NCI-H2171 (cell line): ENCODE results near the gene RIN3.

Experiments used
- DNase-seq: peaks from one replicate; lab custom pipeline; 2025; lab: John Stamatoyannopoulos, UW

RIN3 gene

DNA sequence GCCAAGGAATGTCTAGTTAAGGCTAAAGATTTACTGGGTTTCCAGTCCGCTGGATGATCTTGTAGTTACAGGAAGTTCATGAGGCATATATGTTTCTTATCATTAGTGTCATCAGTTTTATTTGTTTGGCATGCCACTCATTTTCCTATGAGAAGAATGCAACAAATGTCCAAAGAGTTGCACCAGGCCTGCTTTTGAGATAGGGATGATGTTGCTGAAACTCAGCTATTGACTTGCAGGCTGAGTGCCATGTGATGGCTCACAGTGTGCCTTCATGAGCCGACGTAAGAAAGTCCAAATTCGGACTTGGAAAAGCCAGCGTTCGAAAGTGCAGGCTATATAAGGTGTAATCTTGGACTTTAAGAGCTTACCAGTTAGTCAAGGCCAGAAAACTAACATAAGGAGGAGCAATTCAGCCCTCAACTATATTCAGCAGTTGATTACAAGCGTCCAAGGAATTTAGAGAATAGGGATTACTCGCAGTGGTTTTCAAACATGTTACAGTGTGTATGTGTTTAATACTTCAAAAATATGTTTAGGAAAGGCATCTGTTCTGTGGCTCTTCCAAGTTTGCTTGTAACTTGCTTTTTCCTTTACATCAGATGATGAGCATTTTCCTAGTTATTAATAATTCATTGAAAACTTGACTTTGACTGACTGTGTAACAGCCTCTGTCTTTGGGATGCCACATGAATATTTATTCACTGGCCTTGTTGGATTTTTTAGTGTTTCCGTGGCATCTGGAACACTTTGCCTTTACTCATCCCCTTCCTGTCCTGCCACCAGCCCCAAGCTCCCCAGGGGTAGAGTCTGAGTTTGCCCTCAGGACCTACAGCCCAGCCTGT is 133.6 kb downstream of the RIN3 start:
- no peak for DNase-seq

DNA sequence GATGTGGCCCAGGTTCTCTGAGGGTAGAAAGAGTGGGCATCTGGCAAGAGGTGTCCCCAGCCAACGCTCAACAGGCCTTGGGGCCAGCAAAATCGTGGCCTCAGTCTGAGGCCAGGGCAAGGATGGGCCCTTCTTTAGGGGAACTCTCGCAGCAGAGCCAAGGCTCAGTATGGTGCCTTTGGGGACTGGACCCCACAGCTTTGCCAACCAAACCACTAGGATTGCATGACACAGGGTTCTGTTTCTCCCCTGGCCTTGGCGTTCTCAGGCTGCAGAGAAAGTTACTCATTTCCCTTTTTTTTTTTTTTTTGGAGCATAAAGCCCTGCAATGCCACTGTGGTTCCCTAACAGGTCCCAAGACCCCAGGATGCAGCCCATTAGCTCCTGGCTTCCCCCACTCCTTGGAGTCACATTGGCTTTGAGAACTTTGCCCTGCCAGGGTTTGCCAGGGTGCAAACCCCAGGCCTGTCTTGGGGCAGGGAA is 134.3 kb downstream of the RIN3 start:
- DNase-seq, result no peak

DNA sequence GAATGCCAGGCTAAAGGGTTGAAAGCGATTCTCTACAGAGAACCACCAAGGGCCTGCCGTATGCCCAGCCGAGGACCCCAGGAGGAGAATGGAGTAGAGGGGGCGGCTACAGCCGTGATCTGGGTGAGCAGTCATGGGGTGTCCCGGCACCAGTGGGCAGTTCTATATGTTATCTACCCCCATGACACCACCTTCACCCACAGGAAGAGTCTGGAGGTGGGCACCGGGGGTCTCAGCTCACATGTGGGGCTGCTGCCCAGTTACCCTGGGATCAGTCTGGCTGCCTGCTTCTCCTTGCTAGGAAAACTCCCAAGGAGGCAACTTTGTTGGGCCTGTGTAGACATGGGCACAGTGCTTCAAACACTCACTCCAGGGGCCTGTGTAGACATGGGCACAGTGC is 135.5 kb downstream of the RIN3 start:
- no peak for DNase-seq

DNA sequence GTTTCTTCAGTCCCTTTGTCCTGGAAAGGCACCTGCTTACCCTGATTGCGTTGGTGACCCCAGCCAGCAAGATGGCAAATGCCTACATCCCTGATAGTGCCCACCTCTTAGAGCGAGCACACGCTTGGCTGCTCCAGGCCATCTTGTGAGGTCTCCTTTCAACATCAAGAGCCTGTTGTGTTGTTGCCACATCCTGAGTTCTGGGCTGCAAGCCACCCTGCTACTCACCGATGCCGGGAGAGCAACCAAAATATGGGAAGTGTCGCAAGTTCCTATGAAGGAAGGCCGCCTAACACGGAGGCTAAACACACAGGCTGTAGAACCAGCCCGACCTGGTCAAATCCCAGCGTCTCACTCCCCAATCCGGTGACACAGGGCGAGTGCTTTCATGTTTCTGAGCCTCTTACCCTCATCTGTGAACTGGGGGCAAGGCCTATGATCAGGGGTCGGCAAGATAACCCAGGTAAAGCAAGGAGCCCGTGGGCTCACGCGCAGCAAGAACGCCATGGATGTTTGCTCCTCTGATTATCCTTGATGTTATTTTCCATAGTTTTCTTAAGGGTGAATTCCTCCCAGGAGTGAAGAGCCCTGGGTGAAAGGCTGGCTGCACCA is 136.5 kb downstream of the RIN3 start:
- DNase-seq, result no peak

DNA sequence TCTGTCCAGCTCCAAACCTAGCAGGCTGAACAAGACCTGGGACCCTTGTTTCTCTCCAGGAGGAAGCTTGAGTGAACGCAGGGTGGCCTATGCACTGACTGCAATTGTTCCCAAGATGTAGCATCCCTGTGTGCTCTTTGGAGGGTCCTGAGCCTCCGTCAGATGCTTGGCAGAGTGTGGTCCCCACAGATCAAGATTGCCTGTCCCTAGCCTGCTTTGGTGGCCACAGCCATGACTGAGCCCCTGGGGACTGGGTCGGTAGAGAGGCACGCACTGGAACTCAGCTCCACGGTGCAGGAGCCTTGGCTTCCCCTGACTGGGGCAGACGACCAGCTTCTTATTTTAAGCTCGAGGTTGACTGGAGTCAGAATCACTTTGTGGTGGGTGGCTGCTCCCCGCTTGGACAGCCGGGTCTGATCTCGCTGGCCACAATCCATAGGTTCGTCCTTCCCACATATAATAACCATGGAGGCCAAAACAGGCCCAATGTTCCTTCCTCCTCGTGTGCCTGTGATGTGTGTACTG is 137.1 kb downstream of the RIN3 start:
- DNase-seq, result no peak

DNA sequence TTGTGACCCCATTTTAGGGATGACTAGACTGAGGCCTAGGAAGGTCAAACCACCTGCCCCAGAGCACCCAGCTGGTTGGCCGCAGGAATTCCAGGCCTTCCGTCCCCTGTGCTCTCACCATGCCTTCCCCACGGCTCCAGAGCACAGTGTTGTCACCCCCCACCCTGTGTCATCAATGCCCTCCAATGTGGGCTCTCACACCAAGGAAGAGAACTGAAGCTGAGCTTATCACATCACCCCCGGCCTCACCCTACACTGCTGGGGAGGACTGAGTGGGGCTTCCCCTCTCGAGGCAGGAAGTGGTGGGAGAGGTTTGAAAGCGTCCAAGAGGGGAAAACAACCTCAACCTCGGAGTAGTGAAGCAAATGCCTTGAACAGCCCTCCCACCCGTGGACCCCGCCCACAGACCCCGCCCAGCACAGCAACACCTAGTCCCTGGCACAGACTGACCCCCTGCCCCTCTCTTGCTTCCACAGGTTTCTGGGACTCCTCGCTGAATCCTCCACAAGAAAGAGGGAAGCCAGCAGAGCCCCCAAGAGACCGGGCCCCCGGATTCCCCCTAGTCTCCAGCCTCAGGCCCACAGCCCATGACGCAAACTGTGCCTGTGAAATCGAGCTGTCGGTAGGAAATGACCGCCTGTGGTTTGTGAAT is 137.7 kb downstream of the RIN3 start:
- no peak for DNase-seq

DNA sequence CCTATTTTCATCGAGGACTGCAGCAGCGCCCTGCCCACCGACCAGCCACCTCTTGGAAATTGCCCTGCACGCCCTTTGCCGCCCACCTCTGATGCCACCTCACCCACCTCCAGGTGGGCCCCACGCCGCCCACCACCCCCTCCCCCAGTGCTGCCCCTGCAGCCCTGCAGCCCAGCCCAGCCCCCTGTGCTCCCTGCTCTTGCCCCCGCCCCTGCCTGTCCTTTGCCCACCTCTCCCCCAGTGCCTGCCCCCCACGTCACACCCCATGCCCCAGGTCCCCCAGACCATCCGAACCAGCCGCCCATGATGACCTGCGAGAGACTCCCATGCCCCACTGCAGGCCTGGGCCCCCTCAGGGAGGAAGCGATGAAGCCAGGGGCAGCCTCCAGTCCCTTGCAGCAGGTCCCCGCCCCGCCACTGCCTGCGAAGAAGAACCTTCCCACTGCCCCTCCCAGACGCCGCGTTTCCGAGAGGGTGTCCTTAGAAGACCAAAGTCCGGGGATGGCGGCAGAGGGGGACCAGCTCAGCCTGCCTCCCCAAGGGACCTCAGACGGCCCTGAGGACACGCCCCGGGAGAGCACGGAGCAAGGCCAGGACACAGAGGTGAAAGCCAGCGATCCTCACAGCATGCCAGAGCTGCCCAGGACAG is 138.3 kb downstream of the RIN3 start:
- DNase-seq, result no peak

DNA sequence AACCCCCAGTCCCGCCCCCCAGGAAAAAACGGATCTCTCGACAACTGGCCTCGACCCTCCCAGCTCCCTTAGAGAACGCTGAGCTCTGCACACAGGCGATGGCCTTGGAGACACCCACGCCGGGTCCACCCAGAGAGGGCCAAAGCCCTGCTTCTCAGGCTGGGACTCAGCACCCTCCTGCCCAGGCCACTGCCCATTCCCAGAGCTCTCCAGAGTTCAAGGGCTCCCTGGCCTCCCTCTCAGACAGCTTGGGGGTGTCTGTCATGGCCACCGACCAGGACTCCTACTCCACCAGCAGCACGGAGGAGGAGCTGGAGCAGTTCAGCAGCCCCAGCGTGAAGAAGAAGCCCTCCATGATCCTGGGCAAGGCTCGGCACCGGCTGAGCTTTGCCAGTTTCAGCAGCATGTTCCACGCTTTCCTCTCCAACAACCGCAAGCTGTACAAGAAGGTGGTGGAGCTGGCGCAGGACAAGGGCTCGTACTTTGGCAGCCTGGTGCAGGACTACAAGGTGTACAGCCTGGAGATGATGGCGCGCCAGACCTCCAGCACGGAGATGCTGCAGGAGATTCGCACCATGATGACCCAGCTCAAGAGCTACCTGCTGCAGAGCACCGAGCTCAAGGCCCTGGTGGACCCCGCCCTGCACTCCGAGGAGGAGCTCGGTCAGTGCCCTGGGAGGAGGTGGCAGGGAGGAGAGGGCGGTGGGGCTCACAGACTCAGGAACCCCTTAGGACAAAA is 139.0 kb downstream of the RIN3 start:
- no peak for DNase-seq

DNA sequence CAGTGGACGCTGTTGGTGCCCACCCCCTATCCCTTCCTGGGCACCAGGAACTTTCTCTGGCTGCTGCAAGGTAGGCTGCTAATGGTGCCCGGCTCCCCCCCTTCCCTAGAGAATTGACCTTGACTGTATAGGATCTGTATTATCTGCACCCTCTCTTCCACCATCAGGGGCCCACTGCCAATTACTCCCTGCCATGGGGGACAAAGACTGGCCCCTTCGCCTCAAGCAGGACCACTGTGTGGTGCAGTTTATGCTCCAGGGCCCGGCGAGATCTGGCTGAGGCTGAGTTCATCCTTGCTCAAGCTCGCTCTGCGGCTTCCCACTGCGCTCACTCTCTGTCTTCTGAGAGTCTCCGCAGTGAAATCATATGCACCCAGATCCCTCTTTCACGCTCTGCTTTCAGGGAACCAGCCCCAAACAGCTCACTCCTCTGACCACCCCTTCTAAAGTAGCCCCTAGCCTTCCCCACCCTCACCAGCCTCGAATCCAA is 139.6 kb downstream of the RIN3 start:
- no peak for DNase-seq

DNA sequence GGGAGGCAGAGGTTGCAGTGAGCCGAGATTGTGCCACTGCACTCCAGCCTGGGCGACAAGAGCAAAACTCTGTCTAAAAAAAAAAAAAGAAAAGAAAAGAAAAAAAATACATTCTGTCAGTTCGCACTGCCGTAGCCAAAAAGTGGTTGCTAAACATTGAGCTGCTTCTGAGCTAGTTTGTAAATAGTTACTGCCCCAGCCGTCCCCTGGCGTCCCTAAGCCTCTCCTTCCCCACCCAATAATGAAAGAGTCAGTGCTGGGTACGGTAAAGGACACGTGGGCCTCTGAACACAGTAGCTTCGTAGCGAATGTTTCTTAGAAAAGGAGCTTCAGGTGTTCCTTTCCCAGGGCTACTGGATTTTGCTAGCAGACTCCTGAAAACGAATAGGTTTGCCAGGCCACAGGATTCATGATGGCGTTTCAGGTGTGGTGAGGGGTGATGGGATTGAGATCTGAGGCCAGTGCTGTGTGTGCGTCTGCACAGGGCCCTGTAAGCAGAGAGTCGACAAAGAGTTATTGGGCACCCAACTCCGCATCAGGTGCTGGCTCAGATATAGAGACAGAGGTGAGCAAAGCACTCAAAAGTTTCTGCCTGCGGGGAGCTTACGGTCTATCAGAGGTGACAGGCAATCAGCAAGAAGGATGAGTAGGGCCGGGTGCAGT is 140.8 kb downstream of the RIN3 start:
- DNase-seq, result no peak

DNA sequence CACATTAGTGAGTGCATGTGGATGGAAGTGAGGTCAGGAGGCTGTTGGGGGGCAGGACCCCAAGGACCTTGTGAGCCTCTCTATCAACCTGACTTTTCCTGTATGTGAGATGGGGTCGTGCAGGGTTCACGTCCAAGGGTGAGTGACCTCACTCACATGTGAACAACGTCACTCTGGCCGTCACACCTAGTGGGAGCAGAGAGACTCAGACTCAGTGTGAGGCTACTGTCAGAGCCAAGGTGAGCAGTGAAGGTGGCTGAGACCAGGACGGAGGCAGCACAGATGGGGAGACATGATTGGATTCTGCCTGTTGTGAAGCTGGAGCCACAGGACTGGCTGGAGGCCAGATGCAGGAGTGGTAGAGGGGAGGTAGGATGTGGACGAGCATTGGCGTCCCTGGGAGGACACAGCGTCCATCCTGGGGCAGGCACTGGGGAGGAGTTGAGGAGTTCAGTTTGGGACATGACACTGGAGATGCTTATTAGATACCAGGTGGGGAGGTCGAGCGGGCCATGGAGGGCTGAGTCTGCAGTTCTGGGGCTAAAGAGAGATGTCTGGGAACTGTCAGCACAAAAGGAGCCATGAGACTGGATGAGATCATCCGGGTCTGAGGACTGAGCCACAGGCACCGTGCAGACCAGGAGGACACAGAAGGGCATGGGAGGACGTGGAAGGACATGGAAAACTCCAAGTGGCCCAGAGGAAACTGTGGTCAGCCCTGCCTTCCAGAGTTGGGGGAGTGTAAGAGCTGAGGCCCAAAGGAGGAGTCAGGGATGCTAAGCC is 142.0 kb downstream of the RIN3 start:
- no peak for DNase-seq

DNA sequence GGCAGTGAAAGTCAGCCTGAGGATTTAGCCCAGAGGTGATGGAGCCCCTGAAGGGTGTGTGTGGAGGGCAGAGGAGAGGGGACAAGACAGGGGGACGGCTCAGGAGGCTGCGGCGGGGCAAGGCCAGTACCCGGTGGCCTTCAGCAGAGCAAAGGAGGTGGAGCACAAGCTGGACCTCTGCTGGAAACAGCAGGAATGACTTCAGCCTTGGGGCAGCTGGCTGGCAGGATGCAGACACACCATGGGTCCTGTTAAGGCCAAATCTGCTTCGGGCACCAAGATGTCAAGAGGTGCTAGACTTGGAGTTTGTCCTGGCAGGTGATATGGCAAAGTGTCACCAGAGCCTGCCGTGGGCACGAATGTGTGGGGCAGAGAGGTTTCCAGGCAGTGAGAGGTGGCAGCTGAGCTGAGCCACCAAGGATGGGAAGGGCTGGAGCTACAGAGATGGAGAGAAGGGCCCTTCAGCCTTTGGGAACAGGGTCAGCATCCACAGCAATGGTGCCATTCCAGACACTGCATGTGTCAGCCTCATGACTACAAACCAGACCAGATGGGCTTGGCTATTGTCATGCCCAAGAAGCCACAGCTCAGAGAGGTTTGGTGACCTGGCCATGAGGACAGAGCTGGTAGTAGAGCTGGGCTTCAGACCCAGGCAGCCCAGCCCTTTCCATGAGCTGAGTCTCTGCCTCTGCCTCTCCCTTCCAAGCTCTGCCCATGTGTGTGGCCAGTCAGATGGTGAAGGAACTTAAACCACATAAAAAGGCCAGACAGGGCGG is 142.9 kb downstream of the RIN3 start:
- no peak for DNase-seq

DNA sequence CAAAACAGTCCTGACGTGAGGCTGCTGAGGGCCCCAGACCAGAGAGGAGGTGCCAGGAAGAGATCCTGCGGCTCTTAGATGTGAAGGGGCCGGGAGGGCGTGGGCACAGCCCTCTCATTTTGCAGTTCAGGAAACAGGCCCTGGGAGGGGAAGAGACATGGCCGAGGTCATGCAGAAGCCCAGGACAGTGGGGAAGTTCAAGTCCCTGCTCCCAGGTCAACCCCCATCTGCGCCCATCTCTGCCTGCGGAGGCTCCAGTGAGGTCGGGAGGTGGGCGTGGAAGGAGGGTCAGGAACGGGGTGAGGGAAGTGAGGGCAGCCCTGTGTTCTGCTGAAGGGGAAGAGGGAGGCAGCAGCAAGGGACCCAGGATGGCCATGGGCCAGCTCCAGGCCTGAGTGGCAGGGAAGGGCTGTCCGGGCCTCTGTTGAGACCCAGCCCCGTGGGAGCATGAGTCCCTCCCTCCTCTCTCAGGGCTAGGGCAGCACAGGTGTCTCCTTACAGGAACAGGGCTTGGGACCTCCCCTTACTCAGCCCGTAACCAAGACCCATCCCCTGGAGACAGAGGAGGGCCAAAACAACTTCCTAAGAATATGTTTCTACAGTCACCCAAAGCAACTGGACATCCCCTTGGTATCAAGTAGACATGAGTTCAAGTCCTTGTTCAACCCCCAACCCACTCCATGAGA is 144.0 kb downstream of the RIN3 start:
- DNase-seq, result no peak

DNA sequence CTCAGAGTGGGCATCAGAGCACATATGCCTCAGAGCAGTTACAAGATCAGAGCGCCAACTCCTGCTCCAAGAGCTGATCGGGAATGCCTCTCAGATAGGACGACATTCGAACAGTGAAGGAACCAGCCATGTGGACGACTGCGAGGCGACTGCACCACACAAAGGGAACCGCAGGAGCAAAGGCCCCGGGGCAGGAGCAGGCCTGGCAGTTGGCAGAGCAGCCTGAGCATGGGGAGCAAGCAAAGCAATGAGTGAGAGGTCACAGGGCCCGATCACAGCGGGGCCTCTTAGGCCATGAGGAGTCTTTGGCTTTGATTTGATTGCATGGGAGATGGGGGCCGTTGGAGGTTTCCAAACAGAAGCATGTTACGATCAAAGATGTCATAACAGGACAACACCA is 144.6 kb downstream of the RIN3 start:
- no peak for DNase-seq

DNA sequence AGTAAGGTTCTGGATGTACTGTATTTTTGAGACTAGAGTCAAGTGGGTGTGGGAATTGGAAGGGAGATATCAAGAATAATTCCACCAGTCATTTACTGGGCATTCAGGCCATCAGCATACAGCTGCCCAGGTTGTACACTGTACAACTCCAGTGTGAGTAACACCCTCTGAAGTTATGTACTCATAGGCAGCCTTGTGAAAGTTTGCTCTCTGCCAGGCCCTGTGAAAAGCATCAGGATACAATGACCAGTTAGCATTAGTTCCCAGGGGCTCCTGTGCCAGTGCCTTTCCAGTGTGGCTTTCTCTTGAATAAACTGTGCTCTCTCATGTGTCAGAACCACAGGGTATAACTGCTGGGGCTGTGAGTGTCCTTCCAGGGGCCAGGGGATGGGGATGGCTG is 145.1 kb downstream of the RIN3 start:
- DNase-seq, result no peak

DNA sequence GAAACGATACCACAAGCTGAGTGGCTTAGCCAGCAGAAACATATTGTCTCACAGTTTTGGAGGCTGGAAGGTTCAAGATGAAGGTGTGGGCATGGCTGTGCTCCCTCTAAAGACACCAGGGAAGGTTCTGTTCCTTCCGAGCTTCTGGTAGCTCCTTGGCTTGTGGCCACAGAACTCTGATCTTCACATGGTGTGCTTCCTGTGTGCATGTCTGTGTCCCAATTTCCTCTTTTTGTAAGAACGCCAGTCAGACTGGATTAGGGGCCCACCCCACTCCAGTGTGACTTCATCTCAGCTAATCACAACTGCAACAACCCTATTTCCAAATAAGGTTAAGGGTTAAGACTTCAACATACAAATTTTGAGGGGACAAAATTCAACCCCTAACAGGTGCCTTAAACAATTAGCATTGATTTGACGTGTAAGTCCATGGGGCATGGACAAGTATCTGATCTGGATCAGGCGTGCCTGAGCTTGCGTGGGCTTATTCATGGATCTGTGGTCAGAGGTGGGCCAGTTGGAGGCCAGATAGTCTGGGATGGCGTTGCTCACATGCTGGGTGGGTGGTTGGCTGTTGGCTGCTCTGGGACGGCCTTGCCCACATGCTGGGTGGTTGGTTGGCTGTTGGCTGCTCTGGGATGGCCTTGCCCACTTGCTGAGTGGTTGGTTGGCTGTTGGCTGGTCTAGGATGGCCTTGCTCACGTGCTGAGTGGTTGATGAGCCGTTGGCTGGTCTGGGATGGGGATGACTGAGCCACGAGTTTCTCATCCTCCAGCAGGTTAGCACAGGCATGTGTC is 146.4 kb downstream of the RIN3 start:
- DNase-seq, result no peak

DNA sequence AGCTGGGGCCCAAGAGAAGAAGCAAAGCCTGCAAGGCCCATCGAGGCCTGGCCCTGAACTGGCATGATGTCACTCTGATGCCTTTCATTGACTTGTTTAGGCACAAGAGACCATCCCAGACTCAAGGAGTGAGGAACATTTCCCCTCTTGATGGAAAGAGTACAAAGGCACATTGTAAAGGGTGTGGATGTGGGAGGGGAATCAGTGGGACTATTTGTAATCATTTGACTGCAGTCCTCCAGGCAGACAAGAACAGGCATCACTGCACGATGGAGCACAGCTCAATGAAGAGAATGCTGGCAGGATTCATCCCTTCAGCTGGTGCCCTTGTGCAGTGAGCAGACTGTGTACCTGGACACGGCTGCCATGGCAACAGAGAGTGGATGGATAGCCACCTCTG is 147.0 kb downstream of the RIN3 start:
- no peak for DNase-seq

DNA sequence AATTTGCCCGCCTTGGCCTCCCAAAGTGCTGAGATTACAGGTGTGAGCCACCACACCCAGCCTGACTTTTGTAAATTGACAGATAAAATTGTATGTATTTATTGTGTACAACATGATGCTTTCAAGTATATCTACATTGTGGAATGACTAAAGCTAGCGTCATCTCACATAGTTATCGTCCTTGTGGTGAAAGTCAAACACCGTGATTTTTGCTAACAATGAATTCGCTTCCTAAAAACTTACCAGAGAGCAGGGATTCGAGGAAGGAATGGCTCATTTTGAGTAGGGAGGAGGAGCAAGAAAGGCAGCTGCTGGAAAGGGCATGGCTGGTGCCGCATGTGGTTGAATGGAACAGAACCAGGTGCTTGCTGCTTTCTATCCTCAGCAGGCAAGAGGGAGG is 149.5 kb downstream of the RIN3 start:
- DNase-seq, result no peak
